Right lobe of liver (tissue), 4 donors: ENCODE results near the gene SLC41A3.

Experiments
- CTCF ChIP-seq, 4 donors: fragments of 200-600 bp in 3 of 4; fragments of 450-650 bp in 1 of 4; IDR thresholded peaks; one replicate each; pipeline versions ENCODE4 v1.5.1 to v1.8.0; 2016 to 2022; ENCODE audit warnings: antibody characterized with exemption in 4 of 4, mild to moderate bottlenecking in 2 of 4
- POLR2A ChIP-seq: fragments of 450-650 bp; IDR thresholded peaks from one replicate; pipeline ENCODE4 v1.6.1; 2017; ENCODE audit warnings: antibody characterized with exemption, mild to moderate bottlenecking
- donor health status: DM: no; HTN: no; CAD: no.
- donor health status: DM: no; HTN: no; CAD: no.
- donor health status: DM: no; HTN: yes; CAD: no.

- TF ChIP-seq POLR2A, result no peak
- no peak for TF ChIP-seq CTCF (IDR thresholded peaks at IDR 0.05)
These were observed 26.0 kb downstream of the SLC41A3 start for GRCh38 chr3:126057936-126058335.
